ENCODE data around the gene IL15RA. TPM values are rescaled to one million over a fixed set of nuclear protein-coding genes. Genes with fewer than 3 reads are reported as not detected.

Gene IL15RA
- total RNA-seq, 3 donors from 2014 or later (not counting 1 experiment from before 2014, with no cell fraction given): 10.7 to 11.8 (median 11.3) TPM

- Histone ChIP-seq H3K4me3 (ENCODE audit: low read length) (no peak overlapping the region), H3K4me1 (ENCODE audit: control insufficient read depth, insufficient read depth, low read length) (peaks cover 3% of the 10 kb centered on the region), H3K27ac (ENCODE audit: low read length) (no peak overlapping the region), H3K36me3 (ENCODE audit: control insufficient read depth, insufficient read depth, low read length) (no peaks in the 10 kb centered on the region), H3K9me3 (ENCODE audit: control insufficient read depth, insufficient read depth, low read length) (no peaks in the 10 kb centered on the region), H3K27me3 (ENCODE audit: control insufficient read depth, insufficient read depth, low read length) (no peaks in the 10 kb centered on the region)
- DNase-seq (no peak), ATAC-seq (no peak)
- TF ChIP-seq CTCF (IDR thresholded peaks at IDR 0.05): no peak
- intact Hi-C loops (cut with micrococcal nuclease): loop anchor here (10.0 kb wide), 1 partner anchor 126 kb away; no protein-coding TSS in a partner anchor
- Mint-ChIP-seq H3K9me3 (no peaks in the 10 kb centered on the region), H3K36me3 (no peaks in the 10 kb centered on the region), H3K4me3 (no peak overlapping the region), H3K27ac (no peak overlapping the region), H3K27me3 (ENCODE audit: low read depth in 2 of 2) (peaks cover 6 to 7% of the 10 kb centered on the region in 2 donors), H3K4me1 (peaks cover 0 to 5% of the 10 kb centered on the region in 2 donors)
- 78% methylated on average over 6 of the region's 6 CpGs for WGBS (ENCODE audit: insufficient coverage)
Observed at GRCh38 chr10:6019010-6019782, 41.9 kb upstream of the IL15RA start.

GRCh38 chr10:6018422-6018821 lies 41.1 kb upstream of the IL15RA start:
- peaks cover 8% of the 10 kb centered on the region for H3K4me1 ChIP-seq (ENCODE audit: control insufficient read depth, insufficient read depth, low read length)
- peaks cover 0 to 8% of the 10 kb centered on the region in 2 donors for H3K4me1 Mint-ChIP-seq
- ATAC-seq (no peak), DNase-seq (no peak)
- H3K36me3 ChIP-seq (ENCODE audit: control insufficient read depth, insufficient read depth, low read length): no peaks in the 10 kb centered on the region
- no peak overlapping the region for H3K4me3 Mint-ChIP-seq
- peaks cover 6 to 7% of the 10 kb centered on the region in 2 donors for H3K27me3 Mint-ChIP-seq (ENCODE audit: low read depth in 2 of 2)
- no peak overlapping the region for H3K27ac Mint-ChIP-seq
- intact Hi-C loops (cut with micrococcal nuclease): loop anchor here (10.0 kb wide), 1 partner anchor 126 kb away; no protein-coding TSS in a partner anchor
- H3K4me3 ChIP-seq (ENCODE audit: low read length): no peak overlapping the region
- no peaks in the 10 kb centered on the region for H3K36me3 Mint-ChIP-seq
- H3K27me3 ChIP-seq (ENCODE audit: control insufficient read depth, insufficient read depth, low read length): no peaks in the 10 kb centered on the region
- no peaks in the 10 kb centered on the region for H3K9me3 ChIP-seq (ENCODE audit: control insufficient read depth, insufficient read depth, low read length)
- H3K9me3 Mint-ChIP-seq: no peaks in the 10 kb centered on the region
- H3K27ac ChIP-seq (ENCODE audit: low read length): no peak overlapping the region
- no peak for TF ChIP-seq CTCF (IDR thresholded peaks at IDR 0.05)
- WGBS (ENCODE audit: insufficient coverage): 75% methylated on average over 5 of the region's 5 CpGs

DNA sequence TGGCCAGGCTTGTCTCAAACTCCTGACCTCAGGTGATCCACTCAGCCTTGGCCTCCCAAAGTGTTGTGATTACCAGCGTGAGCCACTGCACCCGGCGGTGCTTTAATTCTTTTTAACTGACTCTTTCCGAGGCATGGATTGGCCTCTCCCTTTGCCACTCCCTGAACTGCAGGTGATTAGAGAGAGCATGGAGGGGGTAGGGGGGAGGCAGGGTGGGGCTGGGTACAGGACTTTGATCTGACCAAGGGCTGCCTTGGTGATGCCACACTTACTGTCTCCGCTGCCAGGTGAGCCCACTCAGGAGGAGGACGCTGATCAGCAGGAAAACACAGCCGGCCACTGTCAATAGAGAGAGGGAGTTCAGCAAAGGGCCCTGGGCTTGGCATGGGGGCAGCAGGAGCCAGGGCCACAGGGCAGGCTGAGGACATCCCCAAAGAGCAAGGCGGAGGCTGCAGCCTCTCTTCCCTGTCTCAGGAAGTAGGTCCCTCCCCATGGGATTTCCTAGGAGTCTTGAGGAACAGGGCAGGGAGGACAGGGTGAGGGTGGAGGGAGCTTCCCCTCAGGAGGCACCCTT lies 40.5 kb upstream of the IL15RA start:
- WGBS (ENCODE audit: insufficient coverage): 95% methylated on average over 8 of the region's 8 CpGs
- H3K27me3 ChIP-seq (ENCODE audit: control insufficient read depth, insufficient read depth, low read length): no peaks in the 10 kb centered on the region
- no peaks in the 10 kb centered on the region for H3K36me3 ChIP-seq (ENCODE audit: control insufficient read depth, insufficient read depth, low read length)
- intact Hi-C loops (cut with micrococcal nuclease): loop anchor here (10.0 kb wide), 1 partner anchor 127 kb away; no protein-coding TSS in a partner anchor
- H3K36me3 Mint-ChIP-seq: no peaks in the 10 kb centered on the region
- peaks cover 6 to 7% of the 10 kb centered on the region in 2 donors for H3K27me3 Mint-ChIP-seq (ENCODE audit: low read depth in 2 of 2)
- H3K9me3 Mint-ChIP-seq: no peaks in the 10 kb centered on the region
- DNase-seq (no peak), ATAC-seq (no peak)
- TF ChIP-seq CTCF (IDR thresholded peaks at IDR 0.05): no peak
- H3K27ac ChIP-seq (ENCODE audit: low read length): no peak overlapping the region
- no peak overlapping the region for H3K27ac Mint-ChIP-seq
- H3K4me1 ChIP-seq (ENCODE audit: control insufficient read depth, insufficient read depth, low read length): peaks cover 8% of the 10 kb centered on the region
- peaks cover 0 to 8% of the 10 kb centered on the region in 2 donors for H3K4me1 Mint-ChIP-seq
- no peak overlapping the region for H3K4me3 Mint-ChIP-seq
- no peaks in the 10 kb centered on the region for H3K9me3 ChIP-seq (ENCODE audit: control insufficient read depth, insufficient read depth, low read length)
- no peak overlapping the region for H3K4me3 ChIP-seq (ENCODE audit: low read length)

Data from natural killer cell (primary cell).